A549 treated with CpdA at 1 μM for 4 hours (cell line): ENCODE data around the gene RDH13. TPM values are rescaled to one million over a fixed set of nuclear protein-coding genes. Genes with fewer than 3 reads are reported as not detected.

Experiments
- total RNA-seq: library from RNA; stranded (reverse); fragments of 200-300 nt; extraction: Qiagen RNA extraction; gene quantifications from 5 replicates; pipeline ENCODE4 v1.2.3, GENCODE V29; 2022; ENCODE audit warnings: low read depth

The RDH13 gene
- 16.4 to 22.6 TPM (median 18.4 TPM) in 5 replicates for total RNA-seq

DNA sequence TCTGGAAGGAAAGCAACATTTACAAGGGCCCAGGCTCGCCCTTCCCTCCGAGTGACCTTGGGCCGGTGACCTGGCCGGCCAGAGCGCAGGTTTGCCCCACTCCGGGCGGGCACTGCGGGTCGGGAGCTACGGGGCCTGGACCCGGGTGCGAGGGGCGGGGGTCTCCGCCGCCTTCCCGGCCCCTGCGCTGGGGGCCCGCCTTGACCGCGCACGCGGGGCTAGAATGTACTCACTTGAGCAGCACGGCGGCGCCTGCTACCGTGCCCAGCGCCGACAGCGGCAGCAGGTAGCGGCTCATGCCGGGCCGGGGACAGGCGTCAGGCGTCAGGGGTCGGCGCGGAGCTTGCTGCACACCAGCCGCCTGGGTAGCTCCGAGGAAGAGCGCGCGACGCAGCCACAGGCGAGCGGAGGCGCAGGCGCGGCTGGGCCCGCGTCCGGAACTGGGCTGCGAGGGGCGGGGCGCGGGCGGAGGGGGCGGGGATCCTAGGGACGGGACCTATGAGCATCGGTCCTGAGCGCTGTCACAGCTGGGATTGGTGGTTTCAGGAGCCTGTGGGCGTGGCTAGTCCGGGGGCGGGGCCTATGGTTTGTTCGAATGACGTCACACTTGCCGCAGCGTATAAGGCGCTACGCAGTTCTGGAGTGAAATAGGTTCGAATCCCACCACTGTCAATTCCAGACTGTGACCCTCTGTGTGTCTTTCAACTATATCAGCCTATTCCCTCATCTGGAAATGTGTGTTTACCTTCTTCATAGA lies at the start of gene RDH13:
Gene RDH13, minus strand, starts transcription at position 414 of the 757 bp plus-strand sequence. Its CDS starts 116 bp downstream, at position 298.

DNA sequence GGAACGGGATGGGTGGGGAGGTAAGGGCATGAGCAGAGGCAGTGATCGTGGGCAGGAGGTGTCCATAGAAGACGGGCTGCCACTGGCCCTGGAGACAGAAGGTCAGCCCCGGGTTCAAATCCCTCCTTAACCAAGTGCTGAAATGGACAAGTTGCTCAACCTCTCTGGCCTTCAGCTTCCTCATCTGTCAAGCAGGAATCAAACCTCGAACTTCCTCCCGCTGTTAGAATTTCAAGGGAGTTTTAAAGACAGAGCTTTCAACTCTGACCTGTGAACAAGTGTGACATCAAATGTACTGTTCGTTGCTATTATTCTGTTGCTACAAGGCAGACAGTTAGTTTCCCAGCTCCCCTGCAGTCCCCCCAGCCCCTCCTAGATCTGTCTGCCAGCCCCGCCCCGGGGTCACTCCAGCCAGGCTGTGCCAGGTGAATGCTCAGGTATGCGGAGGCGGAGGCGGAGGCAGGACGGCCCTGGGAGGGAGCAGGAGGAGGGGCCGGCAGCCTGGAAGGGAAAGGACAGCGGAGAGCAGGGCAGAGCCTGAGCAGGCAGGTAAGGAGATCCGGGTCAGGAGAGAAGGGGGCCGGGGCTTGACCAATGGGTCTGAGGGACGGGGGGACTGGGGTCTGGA lies 12.5 kb upstream of the RDH13 start, which contains the start of gene EPS8L1:
Gene EPS8L1, plus strand, starts transcription at position 499 of the 628 bp plus-strand sequence. CDS start 576 bp downstream, outside the sequence.

Other genes starting within 250 kb of the RDH13 start
- not detected in 5 replicates for gene KIR3DL1, start 246.7 kb downstream of the RDH13 start, total RNA-seq
- gene KIR2DS4, start 230.5 kb downstream of the RDH13 start, total RNA-seq: not detected in 5 replicates
- not detected in 5 replicates for gene KIR3DL2, start 212.7 kb downstream of the RDH13 start, total RNA-seq
- not detected in 5 replicates for gene FCAR, start 188.9 kb downstream of the RDH13 start, total RNA-seq
- not detected in 5 replicates for gene NCR1, start 157.0 kb downstream of the RDH13 start, total RNA-seq
- gene NLRP7, start 115.6 kb downstream of the RDH13 start, total RNA-seq: not detected in 5 replicates
- 25.2 to 28.8 TPM (median 27.0 TPM) in 5 replicates for gene NLRP2, start 96.8 kb downstream of the RDH13 start, total RNA-seq
- gene GP6, start 24.9 kb downstream of the RDH13 start, total RNA-seq: 0.13 to 0.45 TPM (median 0.27 TPM) in 4 of 5 replicates, not detected in the other
- gene EPS8L1, start 12.7 kb upstream of the RDH13 start, total RNA-seq: 5.0 to 7.1 TPM (median 5.3 TPM) in 5 replicates
- 59.8 to 96.4 TPM (median 87.1 TPM) in 5 replicates for gene PPP1R12C, start 54.5 kb upstream of the RDH13 start, total RNA-seq
- gene TNNT1, start 86.1 kb upstream of the RDH13 start, total RNA-seq: 115 to 148 TPM (median 126 TPM) in 5 replicates
- gene TNNI3, start 94.6 kb upstream of the RDH13 start, total RNA-seq: 6.7 to 8.9 TPM (median 7.7 TPM) in 5 replicates
- 5.2 to 7.2 TPM (median 6.9 TPM) in 5 replicates for gene DNAAF3, start 103.5 kb upstream of the RDH13 start, total RNA-seq
- gene SYT5, start 117.1 kb upstream of the RDH13 start, total RNA-seq: 3.0 to 4.6 TPM (median 3.5 TPM) in 5 replicates
- 2.9 to 6.6 TPM (median 5.6 TPM) in 5 replicates for gene PTPRH, start 146.4 kb upstream of the RDH13 start, total RNA-seq
- gene TMEM86B, start 165.6 kb upstream of the RDH13 start, total RNA-seq: 2.7 to 6.3 TPM (median 5.5 TPM) in 5 replicates
- gene PPP6R1, start 195.9 kb upstream of the RDH13 start, total RNA-seq: 98.6 to 127 TPM (median 124 TPM) in 5 replicates
- 118 to 146 TPM (median 136 TPM) in 5 replicates for gene HSPBP1, start 217.0 kb upstream of the RDH13 start, total RNA-seq
- 4.3 to 6.1 TPM (median 5.0 TPM) in 5 replicates for gene BRSK1, start 220.8 kb upstream of the RDH13 start, total RNA-seq